ENCODE data around the gene WIPI1.

GRCh38 chr17:68433211-68433610 lies 24.1 kb downstream of the WIPI1 start:
- TF ChIP-seq CTCF (IDR thresholded peaks at IDR 0.05) (no peak), TCF7L2 (IDR thresholded peaks at IDR 0.05; ENCODE audit: low read depth, low read length) (no peak), REST (IDR thresholded peaks at IDR 0.05; ENCODE audit: insufficient read depth in 1 of 2, low read depth in 2 of 2, low read length in 1 of 2) (no peak), POLR2AphosphoS5 (IDR thresholded peaks at IDR 0.05; ENCODE audit: low read depth, low read length) (no peak), SIN3A (IDR thresholded peaks at IDR 0.05; ENCODE audit: borderline replicate concordance, insufficient read depth, low read depth, low read length) (no peak)

Measured in Panc1 (cell line).